ENCODE data around the gene CASS4. TPM values are rescaled to one million over a fixed set of nuclear protein-coding genes. Genes with fewer than 3 reads are reported as not detected.

Gene CASS4
- total and polyA plus RNA-seq, 12 donors = 0.22 to 2.8 (median 0.59) TPM

- no peak for ATAC-seq
- H3K36me3 ChIP-seq = peaks cover 0 to 71% (median 14%) of the 10 kb centered on the region in 9 donors
- WGBS, 2 donors = 100% methylated on average over 1 of the region's 1 CpG
- no peak overlapping the region for H3K27ac ChIP-seq
- no peak for TF ChIP-seq CTCF (IDR thresholded peaks at IDR 0.05)
- H3K4me3 ChIP-seq = no peak overlapping the region
- no peaks in the 10 kb centered on the region for H3K27me3 ChIP-seq
- H3K9me3 ChIP-seq = peaks cover 0 to 10% (median 0%) of the 10 kb centered on the region in 11 donors
- no peak for DNase-seq
- intact Hi-C loops (cut with DNase I) = no loop called here
- H3K4me1 ChIP-seq = peaks cover 0 to 3% (median 0%) of the 10 kb centered on the region in 9 donors
Measured at GRCh38 chr20:56501116-56501515, 89.1 kb downstream of the CASS4 start.

GRCh38 chr20:56503916-56504315, 91.9 kb downstream of the CASS4 start:
- no peak for TF ChIP-seq CTCF (IDR thresholded peaks at IDR 0.05)
- Histone ChIP-seq H3K4me3 (no peak overlapping the region), H3K27ac (no peak overlapping the region)

GRCh38 chr20:56504373-56505005, 92.4 kb downstream of the CASS4 start:
- H3K36me3 ChIP-seq = peaks cover 0 to 52% (median 0%) of the 10 kb centered on the region in 9 donors
- no peak overlapping the region for H3K4me3 ChIP-seq
- TF ChIP-seq CTCF (IDR thresholded peaks at IDR 0.05) = peak in 7 of 9 donors; percentile 20 to 49 (median 29)
- peaks cover 0 to 3% (median 0%) of the 10 kb centered on the region in 9 donors for H3K4me1 ChIP-seq
- DNase-seq (no peak), ATAC-seq (no peak)
- intact Hi-C loops (cut with DNase I) = no loop called here
- H3K9me3 ChIP-seq = no peaks in the 10 kb centered on the region
- H3K27ac ChIP-seq = no peak overlapping the region
- no peaks in the 10 kb centered on the region for H3K27me3 ChIP-seq
- WGBS, 2 donors = 83 to 87% methylated on average over 9 of the region's 9 CpGs

More at GRCh38 chr20:56503916-56504315, 91.9 kb downstream of the CASS4 start:
- H3K27me3 ChIP-seq = no peaks in the 10 kb centered on the region
- peaks cover 0 to 3% (median 0%) of the 10 kb centered on the region in 9 donors for H3K4me1 ChIP-seq
- no peak for ATAC-seq
- DNase-seq = no peak
- no peaks in the 10 kb centered on the region for H3K9me3 ChIP-seq
- intact Hi-C loops (cut with DNase I) = no loop called here
- peaks cover 0 to 56% (median 0%) of the 10 kb centered on the region in 9 donors for H3K36me3 ChIP-seq
- 82 to 84% methylated on average over 8 of the region's 8 CpGs for whole genome bisulfite sequencing, 2 donors

GRCh38 chr20:56506103-56506502, 94.0 kb downstream of the CASS4 start:
- no peak overlapping the region for H3K27ac ChIP-seq
- no peak for TF ChIP-seq CTCF (IDR thresholded peaks at IDR 0.05)
- H3K4me1 ChIP-seq = no peaks in the 10 kb centered on the region
- H3K4me3 ChIP-seq = no peak overlapping the region
- 42 to 61% methylated on average over 3 of the region's 3 CpGs for WGBS, 2 donors
- no peaks in the 10 kb centered on the region for H3K27me3 ChIP-seq
- H3K36me3 ChIP-seq = peaks cover 0 to 41% (median 0%) of the 10 kb centered on the region in 9 donors
- H3K9me3 ChIP-seq = no peaks in the 10 kb centered on the region
- intact Hi-C loops (cut with DNase I) = no loop called here
- DNase-seq (no peak), ATAC-seq (no peak)

Other genes with a start within 250 kb of the CASS4 start
- not detected for gene MC3R, start 163.5 kb upstream of the CASS4 start, total RNA-seq
- not detected for gene MC3R, start 163.5 kb upstream of the CASS4 start, polyA plus RNA-seq
- gene FAM210B, start 53.3 kb upstream of the CASS4 start, total RNA-seq = 10 to 100 TPM; 48.8 to 85.2 (median 57.6) TPM
- 10 to 100 TPM; 27.1 to 36.2 TPM for gene FAM210B, start 53.3 kb upstream of the CASS4 start, polyA plus RNA-seq
- 10 to 100 TPM in 1 of 10 donors, 1 to 10 TPM in 9; 3.9 to 12.2 (median 7.5) TPM for gene AURKA, start 20.0 kb upstream of the CASS4 start, total RNA-seq
- 10 to 100 TPM in 1 of 2 donors, 1 to 10 TPM in 1; 2.4 to 11.0 TPM for gene AURKA, start 20.0 kb upstream of the CASS4 start, polyA plus RNA-seq
- gene CSTF1, start 19.6 kb upstream of the CASS4 start, total RNA-seq = 10 to 100 TPM; 16.3 to 23.7 (median 21.6) TPM
- gene CSTF1, start 19.6 kb upstream of the CASS4 start, polyA plus RNA-seq = 10 to 100 TPM in 1 of 2 donors, 1 to 10 TPM in 1; 3.7 to 11.3 TPM
- gene RTF2, start 56.4 kb downstream of the CASS4 start, total RNA-seq = 10 to 100 TPM; 83.1 to 95.5 (median 88.6) TPM
- gene RTF2, start 56.4 kb downstream of the CASS4 start, polyA plus RNA-seq = 100 to 1,000 TPM in 1 of 2 donors, 10 to 100 TPM in 1; 29.1 to 113 TPM
- not detected for gene FAM209A, start 112.5 kb downstream of the CASS4 start, total RNA-seq
- gene FAM209A, start 112.5 kb downstream of the CASS4 start, polyA plus RNA-seq = under 1 TPM in 1 of 2 donors, not detected in 1; 0.04 TPM
- gene FAM209B, start 121.0 kb downstream of the CASS4 start, total RNA-seq = under 1 TPM in 1 of 10 donors, not detected in 9; 0.34 TPM
- 1 to 10 TPM in 1 of 2 donors, under 1 TPM in 1; 0.62 to 1.1 TPM for gene FAM209B, start 121.0 kb downstream of the CASS4 start, polyA plus RNA-seq
- under 1 TPM in 8 of 10 donors, not detected in 2; 0.07 to 0.49 (median 0.19) TPM for gene TFAP2C, start 217.0 kb downstream of the CASS4 start, total RNA-seq
- gene TFAP2C, start 217.0 kb downstream of the CASS4 start, polyA plus RNA-seq = under 1 TPM; 0.03 to 0.07 TPM

Measured in heart right ventricle (tissue), 16 donors.